Stimulated activated naive CD8-positive, alpha-beta T cell treated with anti-CD3 and anti-CD28 coated beads, Interleukin-15, amount 100 ng/mL, for 72 hours (primary cell): ENCODE data around the gene ZC3HAV1L.
"Not testable (repeated sequence)": the region's sequence is repeated elsewhere in the genome, so short reads cannot be mapped to it uniquely, and the experiment has no call there.

ENCODE experiments used
- ATAC-seq: fragments of 150-1000 bp; cut with Tn5 transposase; 2 replicates; pipeline ENCODE4 v1.10.0; 2021; ENCODE audit warnings: mild to moderate bottlenecking, moderate library complexity
- DNase-seq, 2 donors: peaks; one replicate each; pipeline ENCODE4 v3.0.0; 2021 to 2022
- H3K27ac Mint-ChIP-seq, 2 donors: one replicate each; pipeline ENCODE4 v1.8.0; 2022; ENCODE audit warnings: mild to moderate bottlenecking in 2 of 2, mixed read lengths in 2 of 2, moderate library complexity in 2 of 2
- H3K27me3 Mint-ChIP-seq: one replicate; pipeline ENCODE4 v1.8.0; 2022; ENCODE audit warnings: mixed read lengths
- H3K4me1 Mint-ChIP-seq: one replicate; pipeline ENCODE4 v1.8.0; 2022; ENCODE audit warnings: mild to moderate bottlenecking, mixed read lengths
- H3K4me3 Mint-ChIP-seq, 2 donors: one replicate each; pipeline ENCODE4 v1.8.0; 2022; ENCODE audit warnings: mild to moderate bottlenecking in 2 of 2, mixed read lengths in 2 of 2, moderate library complexity in 1 of 2
- H3K9me3 Mint-ChIP-seq, 2 donors: one replicate each; pipeline ENCODE4 v1.8.0; 2022; ENCODE audit warnings: mixed read lengths in 2 of 2

ZC3HAV1L gene

DNA sequence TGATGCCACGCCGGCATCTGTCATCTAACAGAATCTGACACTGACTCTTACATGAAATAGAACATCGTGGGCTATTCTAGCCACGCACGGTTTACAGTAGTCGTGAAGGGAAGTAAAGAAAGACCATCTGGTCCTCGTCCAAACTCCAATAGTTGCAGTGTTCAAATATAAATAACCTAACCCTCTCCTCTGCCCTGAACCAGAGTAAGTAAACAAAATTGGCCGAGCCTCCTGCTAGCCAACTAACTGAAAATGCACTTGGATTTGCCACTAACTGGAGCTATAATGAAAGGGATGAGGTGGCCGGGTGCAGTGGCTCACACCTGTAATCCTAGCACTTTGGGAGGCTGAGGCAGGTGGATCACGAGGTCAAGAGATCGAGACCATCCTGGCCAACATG, 29.5 kb upstream of the ZC3HAV1L start:
- no peak for DNase-seq
- Mint-ChIP-seq H3K4me3 (no peak overlapping the region), H3K27ac (no peak overlapping the region)

DNA sequence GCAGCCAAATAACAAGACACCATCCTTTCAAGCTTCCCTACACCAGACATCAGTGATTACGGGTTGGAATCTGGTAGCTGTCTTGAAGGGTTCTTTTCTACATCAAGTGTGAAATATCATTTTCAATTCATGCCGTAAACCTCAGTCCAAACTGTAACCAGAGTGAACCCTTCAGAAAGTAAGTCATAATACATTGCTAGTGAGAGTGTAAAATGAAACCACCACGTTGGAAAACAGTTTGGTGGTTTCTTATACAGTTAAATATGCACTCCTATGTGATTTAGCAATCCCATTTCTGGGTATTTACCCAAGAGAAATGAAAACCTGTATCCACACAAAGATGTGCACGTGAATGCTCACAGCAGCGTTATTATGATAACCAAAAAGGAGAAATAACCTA, 25.6 kb upstream of the ZC3HAV1L start:
- peak; percentile 80 for ATAC-seq
- Mint-ChIP-seq H3K4me1 (peaks cover 77% of the 10 kb centered on the region), H3K27me3 (no peaks in the 10 kb centered on the region), H3K4me3 (no peak overlapping the region), H3K27ac (peak overlapping the region; percentile 65 to 83), H3K9me3 (no peaks in the 10 kb centered on the region)
- no peak for DNase-seq

More for the DNA sequence above, 29.5 kb upstream of the ZC3HAV1L start:
- ATAC-seq, result no peak
- Mint-ChIP-seq H3K27me3 (no peaks in the 10 kb centered on the region), H3K9me3 (no peaks in the 10 kb centered on the region), H3K4me1 (peaks cover 83% of the 10 kb centered on the region)

DNA sequence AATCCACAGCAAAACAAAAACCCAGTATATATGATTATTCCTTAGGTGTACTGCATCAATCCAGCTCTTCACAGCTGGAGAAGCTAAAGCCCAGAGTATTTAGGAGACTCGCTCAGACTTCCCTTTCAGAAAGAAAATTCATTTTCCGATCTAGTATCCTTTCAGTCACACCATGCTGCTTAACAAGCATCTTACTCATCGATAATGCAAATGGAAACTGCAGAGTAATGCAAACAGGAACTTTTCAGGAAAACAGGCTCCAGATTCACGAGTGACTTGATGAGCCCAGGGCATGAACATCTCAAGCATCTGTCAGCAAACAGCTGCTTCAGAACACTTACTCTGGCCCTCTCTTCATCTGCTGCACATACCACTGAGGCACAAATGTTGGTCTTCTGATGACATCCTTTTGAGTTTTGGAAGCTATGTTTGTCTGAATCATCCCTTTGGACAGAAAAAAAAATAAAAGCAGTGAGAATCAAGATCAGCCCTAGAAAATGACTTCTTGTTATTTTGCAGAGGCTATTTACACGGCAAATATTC, 24.9 kb upstream of the ZC3HAV1L start:
- no peaks in the 10 kb centered on the region for H3K9me3 Mint-ChIP-seq
- H3K4me3 Mint-ChIP-seq, result peak overlapping the region in 1 of 2 donors; percentile 10
- peaks cover 74% of the 10 kb centered on the region for H3K4me1 Mint-ChIP-seq
- DNase-seq, result no peak
- no peak for ATAC-seq
- peak overlapping the region; percentile 65 to 83 for H3K27ac Mint-ChIP-seq
- H3K27me3 Mint-ChIP-seq, result no peaks in the 10 kb centered on the region

DNA sequence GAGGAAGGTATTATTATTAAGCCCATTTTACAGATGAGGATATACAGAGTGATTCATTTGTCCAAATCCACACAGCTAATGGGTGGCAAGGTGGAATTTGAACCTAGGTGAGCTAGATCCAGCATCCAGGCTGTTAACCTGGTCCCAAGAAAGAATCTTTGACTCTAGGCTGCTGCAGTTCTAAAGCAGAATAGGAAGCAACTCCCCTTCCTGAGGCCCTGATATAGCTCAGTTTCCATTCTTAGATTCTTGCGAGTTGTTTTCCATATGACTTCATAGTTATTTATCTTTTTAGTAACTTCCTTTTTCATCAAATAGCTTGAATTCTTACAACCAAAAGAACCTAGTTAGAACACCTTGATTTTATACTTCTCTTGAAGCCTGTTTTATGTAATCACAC, 24.1 kb upstream of the ZC3HAV1L start:
- Mint-ChIP-seq H3K4me3 (peak overlapping the region; percentile 10 to 32), H3K9me3 (no peaks in the 10 kb centered on the region), H3K27ac (peak overlapping the region; percentile 60 to 65), H3K27me3 (no peaks in the 10 kb centered on the region), H3K4me1 (peaks cover 66% of the 10 kb centered on the region)
- ATAC-seq (no peak), DNase-seq (no peak)

DNA sequence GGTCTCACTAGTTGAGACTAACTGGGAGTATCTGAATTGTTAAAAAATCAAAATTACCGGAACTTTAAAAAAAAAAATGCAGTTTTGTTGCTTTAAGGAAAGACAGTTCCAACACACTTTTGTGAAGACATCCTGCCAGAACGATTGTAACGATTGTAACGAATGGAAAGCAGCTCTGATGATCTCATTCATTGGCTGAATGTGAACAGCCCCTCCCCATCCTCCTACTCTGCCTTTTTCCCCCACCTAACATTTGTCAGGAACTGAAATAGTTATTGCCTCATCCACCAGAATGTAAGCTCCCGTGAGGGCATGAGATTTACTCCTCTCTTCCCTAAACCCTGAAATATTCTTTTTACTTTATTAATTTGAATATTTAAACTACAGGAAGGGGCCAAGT, 23.1 kb upstream of the ZC3HAV1L start:
- Mint-ChIP-seq H3K27ac (peak overlapping the region in 1 of 2 donors; percentile 80), H3K27me3 (no peaks in the 10 kb centered on the region), H3K4me1 (peaks cover 62% of the 10 kb centered on the region), H3K4me3 (no peak overlapping the region), H3K9me3 (no peaks in the 10 kb centered on the region)
- DNase-seq, result no peak
- ATAC-seq, result no peak

DNA sequence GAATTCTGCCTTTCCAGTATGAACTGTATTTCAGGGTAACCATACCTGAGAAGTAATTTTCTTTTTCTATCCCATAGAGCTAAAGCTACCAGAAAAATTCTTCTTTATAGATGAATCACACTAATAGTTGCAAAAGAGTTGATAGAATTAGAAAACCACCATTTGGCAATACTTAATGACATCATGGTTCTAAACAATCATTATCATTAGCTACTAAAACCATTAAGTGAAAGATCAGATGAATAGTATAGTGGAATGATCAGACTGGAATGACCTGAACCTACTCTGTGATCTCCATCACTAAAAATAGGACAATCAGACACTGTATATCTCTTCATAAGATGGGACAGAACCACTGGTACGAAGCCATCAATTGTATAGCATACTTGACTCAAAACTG, 19.8 kb upstream of the ZC3HAV1L start:
- H3K4me3 Mint-ChIP-seq, result no peak overlapping the region
- peaks cover 34% of the 10 kb centered on the region for H3K4me1 Mint-ChIP-seq
- H3K9me3 Mint-ChIP-seq, result no peaks in the 10 kb centered on the region
- no peak overlapping the region for H3K27ac Mint-ChIP-seq
- H3K27me3 Mint-ChIP-seq, result no peaks in the 10 kb centered on the region
- ATAC-seq (no peak), DNase-seq (no peak)

DNA sequence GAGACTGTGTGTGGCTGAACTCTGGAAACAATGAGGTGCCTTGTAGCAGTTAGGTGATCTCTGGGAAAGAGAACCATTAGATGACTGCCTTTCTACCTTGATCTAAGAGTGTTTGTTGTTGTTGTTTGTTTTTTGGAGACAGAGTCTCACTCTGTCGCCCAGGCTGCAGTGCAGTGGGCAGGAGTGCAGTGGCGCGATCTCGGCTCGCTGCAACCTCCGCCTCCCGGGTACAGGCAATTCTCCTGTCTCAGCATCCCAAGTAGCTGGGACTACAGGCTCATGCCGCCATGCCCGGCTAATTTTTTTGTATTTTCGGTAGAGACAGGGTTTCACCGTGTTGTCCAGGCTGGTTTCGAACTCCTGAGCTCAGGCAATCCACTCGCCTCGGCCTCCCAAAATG, 18.8 kb upstream of the ZC3HAV1L start:
- peak overlapping the region in 1 of 2 donors; percentile 63 for H3K27ac Mint-ChIP-seq
- ATAC-seq, DNase-seq, H3K9me3 Mint-ChIP-seq, H3K27me3 Mint-ChIP-seq, H3K4me3 Mint-ChIP-seq: not testable (repeated sequence)
- peaks cover 28% of the 10 kb centered on the region for H3K4me1 Mint-ChIP-seq

DNA sequence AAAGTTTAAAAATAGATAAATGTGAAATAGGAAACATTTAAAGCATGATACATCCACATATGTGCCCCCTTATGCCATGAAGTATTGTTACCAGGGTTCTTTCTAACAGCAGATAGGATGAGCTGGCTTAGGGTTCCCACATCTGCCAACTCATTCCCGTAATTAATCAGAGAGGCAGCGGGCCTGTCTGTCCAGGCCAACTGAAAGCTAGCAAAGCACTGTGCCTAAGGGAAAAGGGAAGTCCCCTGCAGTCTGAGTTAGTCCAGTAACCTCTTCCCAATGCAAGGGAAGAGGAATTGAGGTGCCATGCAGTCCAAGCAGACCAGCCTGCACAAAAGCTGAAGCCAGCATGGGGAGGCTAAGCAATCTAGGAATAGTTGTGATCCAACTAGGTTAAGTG, 18.3 kb upstream of the ZC3HAV1L start:
- Mint-ChIP-seq H3K27me3 (no peaks in the 10 kb centered on the region), H3K4me1 (peaks cover 33% of the 10 kb centered on the region), H3K4me3 (no peak overlapping the region), H3K27ac (peak overlapping the region in 1 of 2 donors; percentile 63), H3K9me3 (no peaks in the 10 kb centered on the region)
- no peak for ATAC-seq
- DNase-seq, result no peak

DNA sequence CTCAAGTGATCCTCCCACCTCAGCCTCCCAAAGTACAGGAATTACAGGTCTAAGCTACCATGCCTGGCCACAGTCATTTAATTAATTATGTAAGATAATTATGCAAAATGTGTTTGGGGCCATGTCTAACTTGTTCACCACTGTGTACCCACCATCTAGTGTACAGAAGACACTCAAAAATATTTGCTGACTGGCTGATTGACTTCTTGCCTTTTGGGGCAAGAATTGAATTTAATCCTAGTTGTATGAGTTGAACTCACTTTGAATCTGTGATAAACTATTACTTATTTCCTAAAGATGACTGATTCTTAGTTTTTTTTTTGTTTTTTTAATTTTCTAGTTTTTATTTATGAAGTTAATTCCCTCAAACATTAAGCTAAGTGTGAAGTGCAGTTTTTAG, 15.8 kb upstream of the ZC3HAV1L start:
- Mint-ChIP-seq H3K27me3 (no peaks in the 10 kb centered on the region), H3K4me3 (no peak overlapping the region), H3K4me1 (peaks cover 46% of the 10 kb centered on the region), H3K9me3 (no peaks in the 10 kb centered on the region), H3K27ac (no peak overlapping the region)
- DNase-seq (no peak), ATAC-seq (no peak)

DNA sequence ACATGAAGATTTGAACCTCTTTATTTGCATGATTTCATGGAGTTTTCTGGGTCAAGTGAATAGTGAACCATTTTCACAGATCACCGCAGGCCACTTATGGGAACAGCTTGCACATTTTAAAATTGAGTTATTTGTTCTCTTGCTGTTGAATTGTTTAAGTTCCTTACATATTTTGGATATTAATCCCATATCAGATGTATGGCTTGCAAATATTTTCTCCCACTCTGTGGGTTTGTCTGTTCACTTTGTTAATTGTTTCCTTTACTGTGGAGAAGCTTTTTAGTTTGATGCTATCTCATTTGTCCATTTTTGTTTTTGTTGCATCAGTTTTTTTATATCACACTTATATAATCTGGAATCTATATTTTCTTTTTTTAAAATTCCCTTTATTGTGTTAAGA, 14.1 kb upstream of the ZC3HAV1L start:
- Mint-ChIP-seq H3K9me3 (no peaks in the 10 kb centered on the region), H3K27ac (peak overlapping the region in 1 of 2 donors; percentile 41), H3K27me3 (no peaks in the 10 kb centered on the region), H3K4me1 (peaks cover 58% of the 10 kb centered on the region), H3K4me3 (no peak overlapping the region)
- no peak for DNase-seq
- no peak for ATAC-seq

DNA sequence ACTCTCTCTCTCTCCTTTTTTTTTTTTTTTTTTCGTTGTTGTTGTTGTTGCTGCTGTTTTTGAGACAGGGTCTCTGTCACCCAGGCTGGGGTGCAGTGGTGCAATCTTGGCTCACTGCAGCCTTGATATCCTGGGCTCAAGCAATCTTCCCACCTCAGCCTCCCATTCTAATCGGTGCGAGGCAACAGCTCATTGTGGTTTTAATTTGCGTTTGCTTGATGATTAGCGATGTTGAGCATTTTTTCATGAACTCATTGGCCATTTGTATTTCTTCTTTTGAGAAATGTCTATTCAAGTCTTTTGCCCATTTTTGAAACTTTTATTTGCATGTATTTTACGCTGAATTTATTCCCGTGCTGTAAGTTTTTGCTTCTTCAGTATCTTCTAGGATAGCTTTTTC, 13.3 kb upstream of the ZC3HAV1L start:
- Mint-ChIP-seq H3K4me3 (no peak overlapping the region), H3K27me3 (no peaks in the 10 kb centered on the region), H3K9me3 (no peaks in the 10 kb centered on the region), H3K27ac (no peak overlapping the region), H3K4me1 (peaks cover 60% of the 10 kb centered on the region)
- ATAC-seq (no peak), DNase-seq (no peak)

DNA sequence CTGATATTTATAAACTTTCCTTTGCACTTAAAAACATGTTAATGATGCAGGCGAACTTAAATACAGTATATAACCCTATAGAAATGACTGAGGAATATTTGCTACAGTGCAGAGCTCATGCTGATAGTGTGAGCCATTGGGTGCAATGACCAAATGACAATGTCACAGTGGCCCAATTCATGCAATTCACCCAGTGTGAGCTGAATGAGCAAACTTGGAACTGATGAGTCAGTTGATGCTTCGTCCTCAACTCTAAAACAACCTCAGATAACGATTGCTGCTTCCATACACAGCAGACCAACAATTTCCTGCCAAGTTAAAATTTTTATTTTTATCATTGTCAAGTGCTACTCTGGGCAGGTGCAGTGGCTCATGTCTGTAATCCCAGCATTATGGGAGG, 12.1 kb upstream of the ZC3HAV1L start:
- Mint-ChIP-seq H3K27ac (peak overlapping the region in 1 of 2 donors; percentile 87), H3K9me3 (no peaks in the 10 kb centered on the region), H3K27me3 (no peaks in the 10 kb centered on the region), H3K4me3 (no peak overlapping the region), H3K4me1 (peaks cover 69% of the 10 kb centered on the region)
- DNase-seq (peak in 1 of 2 donors; percentile 28), ATAC-seq (peak; percentile 86)

DNA sequence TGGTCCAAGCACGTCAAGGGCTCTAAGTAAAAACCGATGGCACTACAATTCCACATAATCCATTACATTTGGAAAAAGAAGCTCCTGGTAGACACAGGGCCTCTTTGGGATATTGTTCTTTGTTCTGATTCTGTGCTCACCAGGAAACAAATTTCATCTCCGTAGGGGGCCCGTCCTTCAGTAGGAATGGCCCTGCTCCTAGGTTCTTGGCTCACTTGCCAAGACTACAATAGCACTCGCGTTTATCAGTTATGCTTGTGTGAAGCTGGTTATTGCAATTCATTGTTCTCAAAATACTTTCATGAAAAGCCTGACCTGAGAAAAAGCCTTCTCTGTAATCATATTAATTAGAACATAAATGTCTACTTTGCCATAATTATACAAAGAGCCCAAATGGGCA, 10.3 kb upstream of the ZC3HAV1L start:
- no peaks in the 10 kb centered on the region for H3K9me3 Mint-ChIP-seq
- H3K4me3 Mint-ChIP-seq, result no peak overlapping the region
- ATAC-seq (no peak), DNase-seq (no peak)
- H3K27me3 Mint-ChIP-seq, result no peaks in the 10 kb centered on the region
- no peak overlapping the region for H3K27ac Mint-ChIP-seq
- peaks cover 75% of the 10 kb centered on the region for H3K4me1 Mint-ChIP-seq

DNA sequence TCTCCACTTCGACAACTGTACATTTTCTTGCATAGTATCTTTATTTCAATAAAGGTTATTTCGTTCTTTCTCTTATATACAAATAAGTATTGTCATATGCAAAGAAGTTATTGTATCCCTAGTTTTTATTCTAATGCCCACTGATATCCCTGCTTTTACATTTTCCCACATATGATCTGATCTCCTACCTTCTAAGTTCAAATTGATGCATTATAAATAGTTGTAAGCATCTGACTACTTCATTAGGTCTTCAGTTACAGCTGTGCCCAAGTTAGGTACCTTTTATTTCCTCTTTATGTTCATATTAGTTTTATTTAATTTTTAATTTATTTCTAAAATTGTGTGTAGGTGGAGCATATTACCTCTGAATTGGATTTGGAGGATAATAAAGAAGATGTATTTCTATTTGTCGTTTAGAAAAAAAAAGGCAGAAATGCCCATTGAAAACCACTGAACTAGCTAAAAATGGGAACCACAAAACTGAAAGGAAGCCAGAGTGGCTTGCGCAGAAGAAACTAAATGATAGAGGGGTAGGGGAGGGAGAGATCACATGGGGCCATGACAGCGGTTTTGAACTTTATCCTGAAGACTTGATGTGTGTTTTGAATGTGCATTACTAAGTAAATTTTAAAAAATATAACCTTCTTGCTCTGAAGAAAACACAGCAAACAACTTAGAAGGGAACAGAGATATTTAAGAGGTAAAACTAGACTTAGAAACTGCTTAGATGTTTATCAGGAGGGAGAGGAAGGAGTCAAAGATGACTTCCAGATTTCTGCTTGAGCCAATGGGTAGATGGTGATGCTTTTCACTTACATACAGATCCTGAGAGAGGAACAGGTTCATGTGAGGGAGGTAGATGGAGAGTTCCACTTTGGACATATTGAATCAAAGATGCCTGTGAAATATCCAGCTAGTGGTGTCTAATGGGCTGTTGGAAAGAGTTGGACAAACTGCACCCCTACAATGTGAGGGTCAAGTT, 9.3 kb upstream of the ZC3HAV1L start:
- Mint-ChIP-seq H3K9me3 (no peaks in the 10 kb centered on the region), H3K27ac (peak overlapping the region; percentile 29 to 81), H3K4me3 (peak overlapping the region; percentile 14 to 40), H3K27me3 (no peaks in the 10 kb centered on the region), H3K4me1 (peaks cover 77% of the 10 kb centered on the region)
- DNase-seq (no peak), ATAC-seq (no peak)

DNA sequence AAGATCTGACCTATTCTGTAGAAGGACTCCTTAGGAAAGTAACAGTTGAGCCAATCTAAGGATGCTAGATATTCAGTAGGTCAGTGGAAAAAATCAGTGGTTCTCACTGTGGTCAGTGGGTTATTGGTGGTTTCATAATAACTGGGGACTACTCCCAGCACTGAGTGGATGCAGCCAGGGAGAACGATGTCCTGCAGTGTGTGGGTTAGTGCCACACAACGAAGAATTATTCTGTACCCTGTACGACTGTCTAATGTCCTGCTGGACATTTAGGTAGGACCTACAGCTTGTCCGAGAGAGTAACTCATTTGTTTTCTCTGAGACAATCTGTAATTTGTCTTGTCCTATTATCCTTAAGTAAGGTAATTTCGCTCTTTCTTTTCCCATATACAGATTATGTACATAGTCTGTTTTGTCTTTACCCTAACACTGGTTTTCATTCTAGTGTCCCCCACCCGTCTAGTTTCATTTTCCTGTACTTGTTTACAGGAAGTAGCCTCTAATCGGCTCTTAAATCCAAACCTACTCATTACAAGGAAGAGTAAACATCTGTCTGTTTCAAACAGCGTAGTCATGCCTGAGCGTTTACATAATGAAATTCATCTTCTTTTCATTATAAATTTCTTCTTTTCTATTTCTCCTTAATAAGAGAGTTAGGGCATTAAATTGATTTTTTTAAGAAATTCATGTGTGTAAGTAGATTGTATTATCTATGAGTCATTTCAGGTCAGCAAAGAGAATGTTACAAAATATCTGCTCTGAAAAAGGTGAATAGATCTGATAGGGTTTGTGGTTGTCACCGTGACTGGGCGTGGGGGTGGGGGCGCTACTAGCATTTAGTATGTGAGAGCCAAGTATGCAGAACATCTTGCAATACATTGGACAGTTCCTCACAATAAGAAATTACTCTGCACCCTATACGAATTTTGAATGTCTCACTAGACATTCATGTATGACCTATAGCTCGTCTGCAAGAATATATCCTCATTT, 8.3 kb upstream of the ZC3HAV1L start:
- H3K4me3 Mint-ChIP-seq, result peak overlapping the region; percentile 26 to 27
- ATAC-seq, result peak; percentile 79

More for the DNA sequence above, 8.3 kb upstream of the ZC3HAV1L start:
- Mint-ChIP-seq H3K9me3 (no peaks in the 10 kb centered on the region), H3K27ac (peak overlapping the region in 1 of 2 donors; percentile 64), H3K27me3 (no peaks in the 10 kb centered on the region), H3K4me1 (peaks cover 69% of the 10 kb centered on the region)
- peak; percentile 53 to 70 for DNase-seq
